ENCODE measurements around the gene ACAD9.
A peak's percentile ranks its signal among the peaks of the same experiment; 100 is the strongest.
"Not testable (repeated sequence)": the region's sequence is repeated elsewhere in the genome, so short reads cannot be mapped to it uniquely, and the experiment has no call there.

Gene ACAD9

DNA sequence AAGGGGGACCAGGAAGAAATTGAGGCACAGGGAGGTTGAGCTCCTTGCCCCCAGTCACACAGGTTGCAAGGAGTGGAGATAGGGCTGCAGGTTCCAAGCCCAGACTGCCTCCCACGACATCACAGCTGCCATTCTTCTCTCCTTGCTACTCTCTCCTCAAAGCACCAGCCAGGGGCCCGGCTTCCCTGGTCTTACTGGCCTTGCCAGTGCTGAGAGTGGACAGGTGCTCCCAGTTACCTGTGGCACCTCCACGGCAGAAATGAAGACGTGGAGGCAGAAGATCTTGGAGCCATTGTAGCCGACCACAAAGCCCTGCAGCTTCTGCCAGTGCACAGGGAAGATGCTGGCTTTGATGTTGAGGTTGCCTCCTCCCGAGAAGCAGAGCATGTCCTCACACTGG, 17.9 kb upstream of the ACAD9 start:
- no peak for DNase-seq (ENCODE audit: low read depth, low spot score)

DNA sequence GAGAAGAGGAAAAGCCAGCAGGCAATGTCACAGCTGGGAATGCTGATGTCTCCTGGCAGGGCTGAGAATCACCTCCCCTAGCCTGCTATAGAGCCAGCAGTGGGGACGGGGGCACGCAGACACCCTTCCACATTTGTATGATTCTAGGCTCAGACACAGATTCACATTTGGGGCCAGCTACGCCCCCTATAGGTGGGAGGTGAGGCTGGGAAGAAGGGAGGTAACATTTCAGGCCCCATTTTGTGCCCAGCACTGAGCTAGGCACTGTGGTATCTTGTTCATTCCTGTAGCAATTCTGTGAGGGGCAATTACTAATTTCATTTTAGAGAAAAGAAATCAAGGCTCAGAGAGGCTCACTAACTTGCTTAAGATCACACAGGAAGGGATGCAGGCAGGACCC, 15.9 kb upstream of the ACAD9 start:
- no peak for DNase-seq (ENCODE audit: low read depth, low spot score)

DNA sequence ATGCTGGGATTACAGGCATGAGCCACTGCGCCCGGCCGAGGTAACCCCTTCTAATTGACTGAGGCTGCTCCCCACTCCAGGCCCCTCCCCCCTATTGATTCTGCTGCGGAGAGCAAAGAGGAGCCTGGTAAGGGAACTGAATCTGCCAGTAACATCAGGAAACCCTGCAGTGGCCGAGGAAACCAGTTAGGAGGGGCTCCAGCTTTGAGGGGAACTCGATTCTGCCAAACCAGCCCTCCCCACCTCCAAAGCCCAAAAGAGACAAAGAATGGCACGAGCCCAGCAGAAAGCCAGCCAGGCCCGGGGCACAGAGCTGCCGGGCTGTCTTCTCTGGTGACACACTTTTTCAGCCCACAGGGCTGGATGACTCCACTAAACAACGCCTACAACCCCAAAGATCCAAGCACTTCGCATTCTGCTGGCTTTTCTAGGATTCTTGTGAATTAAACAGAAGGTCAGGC, 15.0 kb upstream of the ACAD9 start:
- DNase-seq (ENCODE audit: low read depth, low spot score) = no peak

DNA sequence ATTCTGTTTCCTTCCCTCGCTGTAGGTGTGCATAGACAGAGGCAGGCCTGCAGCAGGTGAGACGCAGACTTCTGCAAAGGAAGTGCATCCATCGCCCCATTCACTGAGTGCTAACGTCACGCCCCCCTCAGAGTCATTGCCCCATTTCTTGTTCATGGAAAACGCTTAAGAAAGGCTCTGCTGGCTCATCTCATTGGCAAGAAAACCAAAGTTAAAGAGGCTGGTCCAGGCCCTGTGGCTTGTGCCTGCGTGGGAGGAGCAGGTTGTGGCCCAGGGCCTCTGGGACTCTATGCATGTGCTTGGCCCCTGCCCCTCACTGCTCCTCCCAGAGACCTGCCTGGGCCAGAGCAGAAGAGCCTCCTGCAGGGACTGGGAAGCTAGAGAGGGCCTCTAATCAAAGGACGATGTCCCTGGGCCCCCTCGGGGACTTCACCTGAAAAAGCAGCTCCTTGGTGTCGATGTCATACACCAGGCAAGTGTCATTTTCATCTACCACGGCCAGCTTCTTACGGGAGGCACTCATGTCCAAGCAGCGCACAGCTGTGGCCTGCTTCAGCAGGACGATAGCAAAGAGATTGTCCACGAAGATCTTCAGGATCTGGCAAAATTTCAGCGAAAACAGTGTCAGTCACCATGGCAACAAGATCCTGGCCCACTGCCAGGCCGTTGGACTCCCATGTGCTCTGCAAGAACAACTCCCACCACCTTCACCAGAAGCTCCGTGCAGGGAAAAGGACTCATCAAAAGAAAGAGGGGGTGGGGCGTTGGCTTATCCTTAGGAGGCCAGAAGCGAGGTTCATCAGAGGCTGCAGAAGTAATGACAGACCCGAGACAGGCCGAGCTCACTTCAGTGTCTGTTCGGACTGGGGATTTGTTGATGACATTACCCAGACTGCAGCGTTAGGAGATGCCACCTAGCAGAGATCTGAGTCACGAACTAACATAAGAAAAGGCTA, 14.3 kb upstream of the ACAD9 start:
- not testable (repeated sequence) for DNase-seq (ENCODE audit: low read depth, low spot score)

DNA sequence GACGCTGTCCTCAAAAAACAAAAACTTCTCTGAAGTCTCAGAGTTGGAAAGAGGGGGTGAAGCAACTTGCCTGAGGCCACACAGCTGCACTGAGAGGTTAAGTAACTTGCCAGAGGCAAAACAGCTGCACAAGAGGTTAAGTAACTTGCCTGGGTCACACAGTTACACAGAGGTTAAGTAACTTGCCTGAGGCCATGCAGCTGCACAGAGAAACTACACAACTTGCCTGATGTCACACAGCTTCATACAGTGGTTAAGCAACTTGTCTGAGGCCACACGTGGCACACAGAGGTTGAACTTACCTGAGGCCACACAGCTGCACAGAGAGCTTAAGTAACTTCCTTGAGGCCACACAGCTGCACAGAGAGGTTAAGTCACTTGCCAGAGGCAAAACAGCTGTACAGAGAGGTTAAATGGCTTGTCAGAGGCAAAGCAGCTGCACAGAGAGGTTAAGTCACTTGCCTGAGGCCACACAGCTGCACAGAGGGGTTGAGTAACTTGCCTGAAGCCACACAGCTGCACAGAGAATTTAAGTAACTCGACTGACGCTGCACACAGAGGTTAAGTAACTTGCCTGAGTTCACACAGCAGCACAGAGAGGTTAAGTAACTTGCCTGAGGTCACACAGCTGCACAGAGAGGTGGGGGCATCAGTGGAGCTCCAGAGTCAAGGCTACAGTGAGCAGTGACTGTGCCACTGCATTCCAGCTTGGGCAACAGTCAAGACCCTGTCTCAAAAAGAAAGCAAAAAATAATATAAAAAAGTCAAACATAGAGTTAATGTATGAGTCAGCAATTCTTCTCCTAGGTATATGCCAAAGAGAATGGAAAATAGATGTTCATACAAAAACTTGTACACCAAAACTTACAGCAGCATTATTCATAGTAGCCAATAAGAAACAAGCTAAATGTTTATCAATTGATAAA, 12.0 kb upstream of the ACAD9 start:
- DNase-seq (ENCODE audit: low read depth, low spot score) = no peak

DNA sequence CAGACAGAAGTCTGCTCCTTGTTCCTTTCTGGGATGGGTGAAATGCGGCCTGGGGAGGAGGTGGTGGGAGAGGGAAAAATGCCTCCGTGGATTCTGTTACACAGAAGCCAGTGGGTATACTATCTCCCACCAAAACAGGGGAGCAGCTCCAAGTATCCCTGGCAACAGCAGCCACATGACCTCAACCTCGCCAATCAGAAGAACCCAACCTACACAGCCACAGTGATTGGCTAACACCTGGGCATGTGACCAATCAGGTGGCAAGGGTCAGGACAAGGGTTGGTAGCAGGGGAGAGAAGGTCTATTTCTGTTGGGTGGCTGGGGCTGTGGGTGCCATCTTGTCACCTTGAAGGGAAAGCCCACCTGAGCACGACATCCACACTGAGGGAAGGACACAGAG, 9.1 kb upstream of the ACAD9 start:
- no peak for DNase-seq (ENCODE audit: low read depth, low spot score)

DNA sequence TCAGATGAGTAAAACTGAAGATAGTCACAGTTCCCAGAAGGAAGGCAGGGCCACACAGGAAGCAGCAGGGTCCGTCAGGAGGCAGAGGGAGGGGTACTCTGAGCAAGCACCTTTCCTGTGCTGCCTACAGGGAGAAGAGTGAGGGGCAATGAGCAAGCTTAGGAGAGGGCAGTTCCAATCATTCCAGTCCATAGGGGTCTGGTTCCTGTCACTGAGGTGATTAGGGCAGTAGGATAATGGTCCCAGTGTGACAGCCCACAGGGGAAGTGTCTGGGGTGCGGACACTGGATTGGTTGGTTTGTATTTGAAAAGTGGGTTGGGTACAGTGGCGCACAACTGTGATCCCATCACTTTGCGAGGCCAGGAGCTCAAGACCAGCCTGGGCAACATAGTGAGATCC, 7.1 kb upstream of the ACAD9 start:
- no peak for DNase-seq (ENCODE audit: low read depth, low spot score)

GRCh38 chr3:128872744-128873143, 6.7 kb upstream of the ACAD9 start:
- no peak for DNase-seq (ENCODE audit: low read depth, low spot score)

GRCh38 chr3:128873244-128874022, 6.0 kb upstream of the ACAD9 start:
- DNase-seq (ENCODE audit: low read depth, low spot score) = no peak

- no peak for DNase-seq (ENCODE audit: low read depth, low spot score)
These were observed 4.8 kb upstream of the ACAD9 start for GRCh38 chr3:128874481-128875180.

DNA sequence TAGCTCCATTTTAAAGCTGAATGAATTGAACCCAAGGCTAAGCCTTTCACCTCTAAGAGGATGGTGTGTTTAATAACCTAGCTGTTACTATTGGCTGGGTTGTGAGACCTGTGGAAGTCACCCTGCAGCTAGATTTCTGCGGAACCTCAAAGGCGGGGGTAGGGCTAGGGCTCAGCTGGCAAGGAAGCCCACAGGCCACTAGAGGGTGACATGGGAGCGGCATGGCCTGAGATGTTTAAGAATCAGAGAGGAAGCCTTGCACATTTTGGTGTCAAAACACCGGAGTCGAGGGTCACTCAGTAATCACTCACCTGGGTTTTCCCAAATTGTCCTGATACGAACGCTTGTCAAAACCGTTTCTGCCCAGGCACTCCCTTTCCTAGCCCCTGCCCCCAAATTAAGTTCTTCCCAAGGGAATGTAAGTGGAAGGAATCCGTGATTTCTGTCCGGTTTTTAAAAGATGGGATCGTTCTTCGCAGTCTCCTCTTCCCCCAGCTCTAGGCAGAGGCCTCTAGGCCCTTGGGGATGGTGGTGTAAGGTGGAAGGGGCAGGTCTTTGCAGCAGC, 3.8 kb upstream of the ACAD9 start:
- no peak for DNase-seq (ENCODE audit: low read depth, low spot score)

DNA sequence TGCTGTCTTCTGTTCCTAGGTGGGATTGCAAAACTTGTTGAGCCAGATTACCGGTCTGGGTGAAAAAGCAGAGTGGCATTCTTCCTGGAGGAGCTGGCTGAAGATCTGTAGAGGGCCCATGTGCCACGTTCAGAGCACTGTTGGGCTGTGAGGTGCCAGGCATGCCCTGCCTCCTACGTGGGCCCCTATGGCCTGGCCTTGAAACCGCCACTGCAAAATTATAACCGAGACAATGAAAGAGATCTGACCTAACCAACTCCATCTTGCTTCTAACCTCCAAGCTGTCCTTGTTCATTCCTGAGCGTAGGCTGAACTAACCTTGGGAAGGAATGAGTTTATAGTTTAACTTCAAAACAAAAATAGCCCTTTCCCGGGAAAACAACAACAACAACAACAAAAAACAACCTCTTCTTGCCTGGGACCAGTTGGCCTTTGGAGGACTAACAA, 1.4 kb upstream of the ACAD9 start:
- DNase-seq (ENCODE audit: low read depth, low spot score) = no peak

- DNase-seq (ENCODE audit: low read depth, low spot score) = peak; percentile 15
These were observed 780 bp upstream of the ACAD9 start for GRCh38 chr3:128878556-128879124.

GRCh38 chr3:128879991-128880390, 571 bp downstream of the ACAD9 start:
- DNase-seq (ENCODE audit: low read depth, low spot score) = no peak

DNA sequence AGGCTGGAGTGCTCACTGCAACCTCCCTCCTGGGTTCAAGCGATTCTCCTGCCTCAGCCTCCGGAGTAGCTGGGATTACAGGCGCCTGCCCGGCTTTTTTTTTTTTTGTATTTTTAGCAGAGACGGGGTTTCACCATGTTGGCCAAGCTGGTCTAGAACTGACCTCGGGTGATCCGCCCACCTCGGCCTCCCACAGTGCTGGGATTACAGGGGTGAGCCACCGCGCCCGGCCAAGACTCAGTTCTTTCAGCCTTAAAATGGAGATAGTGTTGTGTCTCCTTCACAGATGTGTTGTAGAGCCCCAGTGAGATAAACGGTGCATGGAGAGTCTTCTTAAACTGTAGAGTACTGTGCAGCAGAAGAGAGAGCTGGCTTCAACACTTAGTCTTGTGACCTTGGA, 1.0 kb downstream of the ACAD9 start:
- DNase-seq (ENCODE audit: low read depth, low spot score) = not testable (repeated sequence)

GRCh38 chr3:128881576-128881975, 2.2 kb downstream of the ACAD9 start:
- no peak for DNase-seq (ENCODE audit: low read depth, low spot score)

GRCh38 chr3:128882719-128883118, 3.3 kb downstream of the ACAD9 start:
- DNase-seq (ENCODE audit: low read depth, low spot score) = no peak

DNA sequence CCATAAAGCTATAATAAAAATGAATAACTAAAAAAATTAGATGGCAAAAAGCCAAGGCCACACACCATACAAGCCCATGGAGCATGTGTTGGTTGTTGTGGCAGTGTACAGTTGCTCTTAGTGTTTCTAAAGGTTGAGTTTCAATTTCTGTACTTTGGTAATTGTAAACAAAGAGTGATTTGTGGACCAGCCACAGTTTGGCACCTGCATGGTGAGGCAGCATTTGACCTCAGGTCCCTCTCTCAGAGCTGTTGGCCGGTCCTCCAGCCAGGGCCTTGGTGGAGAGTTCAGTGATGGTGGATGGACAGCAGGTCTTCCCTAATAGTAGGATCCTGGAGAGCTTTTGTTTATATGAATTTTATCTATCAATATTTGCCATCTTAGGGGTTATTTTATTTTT, 5.6 kb downstream of the ACAD9 start:
- no peak for DNase-seq (ENCODE audit: low read depth, low spot score)

GRCh38 chr3:128889139-128889894, 9.9 kb downstream of the ACAD9 start:
- no peak for DNase-seq (ENCODE audit: low read depth, low spot score)
